A549 (cell line): ENCODE measurements around the gene PELI2.

Experiments
- CTCF ChIP-seq: fragments of >200 bp; sonication (Bioruptor Twin); formaldehyde crosslinking; IDR thresholded peaks from 3 replicates; pipeline ENCODE4 v1.5.1; 2016
- PHF8 ChIP-seq: fragments of 200-600 bp; sonication (generic); IDR thresholded peaks from 2 replicates; pipeline ENCODE4 v1.6.1; 2016; ENCODE audit warnings: low read depth, mild to moderate bottlenecking, antibody characterized with exemption, moderate library complexity, borderline replicate concordance
- ZFP36 ChIP-seq: fragments of 450-650 bp; IDR thresholded peaks from 2 replicates; pipeline ENCODE4 v1.6.1; 2014; ENCODE audit warnings: borderline replicate concordance; ENCODE audit not compliant: partially characterized antibody
- TF ChIP-seq, protein P1 (sequence below): fragments of 200-600 bp; sonication (generic); IDR thresholded peaks from 2 replicates; pipeline ENCODE4 v1.6.1; 2016; ENCODE audit warnings: antibody characterized with exemption, mild to moderate bottlenecking, moderate library complexity

- TF ChIP-seq CTCF, result no peak
- TF ChIP-seq, protein P1, sequence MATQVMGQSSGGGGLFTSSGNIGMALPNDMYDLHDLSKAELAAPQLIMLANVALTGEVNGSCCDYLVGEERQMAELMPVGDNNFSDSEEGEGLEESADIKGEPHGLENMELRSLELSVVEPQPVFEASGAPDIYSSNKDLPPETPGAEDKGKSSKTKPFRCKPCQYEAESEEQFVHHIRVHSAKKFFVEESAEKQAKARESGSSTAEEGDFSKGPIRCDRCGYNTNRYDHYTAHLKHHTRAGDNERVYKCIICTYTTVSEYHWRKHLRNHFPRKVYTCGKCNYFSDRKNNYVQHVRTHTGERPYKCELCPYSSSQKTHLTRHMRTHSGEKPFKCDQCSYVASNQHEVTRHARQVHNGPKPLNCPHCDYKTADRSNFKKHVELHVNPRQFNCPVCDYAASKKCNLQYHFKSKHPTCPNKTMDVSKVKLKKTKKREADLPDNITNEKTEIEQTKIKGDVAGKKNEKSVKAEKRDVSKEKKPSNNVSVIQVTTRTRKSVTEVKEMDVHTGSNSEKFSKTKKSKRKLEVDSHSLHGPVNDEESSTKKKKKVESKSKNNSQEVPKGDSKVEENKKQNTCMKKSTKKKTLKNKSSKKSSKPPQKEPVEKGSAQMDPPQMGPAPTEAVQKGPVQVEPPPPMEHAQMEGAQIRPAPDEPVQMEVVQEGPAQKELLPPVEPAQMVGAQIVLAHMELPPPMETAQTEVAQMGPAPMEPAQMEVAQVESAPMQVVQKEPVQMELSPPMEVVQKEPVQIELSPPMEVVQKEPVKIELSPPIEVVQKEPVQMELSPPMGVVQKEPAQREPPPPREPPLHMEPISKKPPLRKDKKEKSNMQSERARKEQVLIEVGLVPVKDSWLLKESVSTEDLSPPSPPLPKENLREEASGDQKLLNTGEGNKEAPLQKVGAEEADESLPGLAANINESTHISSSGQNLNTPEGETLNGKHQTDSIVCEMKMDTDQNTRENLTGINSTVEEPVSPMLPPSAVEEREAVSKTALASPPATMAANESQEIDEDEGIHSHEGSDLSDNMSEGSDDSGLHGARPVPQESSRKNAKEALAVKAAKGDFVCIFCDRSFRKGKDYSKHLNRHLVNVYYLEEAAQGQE, result no peak
- TF ChIP-seq PHF8, result no peak
- TF ChIP-seq ZFP36, result no peak
These were observed 80.2 kb downstream of the PELI2 start for GRCh38 chr14:56198438-56198837.
